Neural cell (in vitro differentiated cells): Measurements from ENCODE around the gene MYH6. TPM values are rescaled to one million over a fixed set of nuclear protein-coding genes. Genes with fewer than 3 reads are reported as not detected.

Source experiments
- H2AFZ ChIP-seq: fragments of 200-600, 300-800 bp; sonication (generic), shearing (Covaris generic); 2 replicates; pipeline ENCODE4 v1.6.0; 2014; ENCODE audit warnings: low read depth, mild to moderate bottlenecking, antibody characterized with exemption, low read length, moderate library complexity
- H3F3A ChIP-seq: fragments of 200-600 bp; shearing (Covaris generic); 2 replicates; pipeline ENCODE4 v1.6.1; 2016; ENCODE audit warnings: mild to moderate bottlenecking, moderate library complexity, mixed read lengths, antibody characterized with exemption, low read length; ENCODE audit not compliant: insufficient read depth, poor library complexity, severe bottlenecking
- H3K27ac ChIP-seq: fragments of 200-600, 300-800 bp; sonication (generic), shearing (Covaris generic); 2 replicates; pipeline ENCODE4 v1.5.1; 2014; ENCODE audit warnings: mild to moderate bottlenecking, low read length, moderate library complexity
- H3K27me3 ChIP-seq: fragments of 300-800, 200-600 bp; sonication (generic), shearing (Covaris generic); 2 replicates; pipeline ENCODE4 v1.6.0; 2014; ENCODE audit warnings: mild to moderate bottlenecking, low read depth, low read length, moderate library complexity; ENCODE audit not compliant: insufficient read depth
- H3K36me3 ChIP-seq: fragments of 300-800, 200-600 bp; sonication (generic), shearing (Covaris generic); 2 replicates; pipeline ENCODE4 v1.5.1; 2014; ENCODE audit warnings: mild to moderate bottlenecking, antibody characterized with exemption, low read length, moderate library complexity; ENCODE audit not compliant: insufficient read depth
- H3K4me2 ChIP-seq: fragments of 300-800, 200-600 bp; sonication (generic), shearing (Covaris generic); 2 replicates; pipeline ENCODE4 v1.6.0; 2014; ENCODE audit warnings: mild to moderate bottlenecking, low read length
- H3K4me3 ChIP-seq: fragments of 300-800, 200-600 bp; sonication (generic), shearing (Covaris generic); 2 replicates; pipeline ENCODE4 v1.5.1; 2014; ENCODE audit warnings: mild to moderate bottlenecking, low read length, moderate library complexity
- H3K79me2 ChIP-seq: fragments of 200-600 bp; shearing (Covaris generic); replicated peaks from 2 replicates; pipeline ENCODE4 v1.6.0; 2014; ENCODE audit warnings: mild to moderate bottlenecking, low read length, moderate library complexity; ENCODE audit not compliant: insufficient read depth
- H3K9ac ChIP-seq: fragments of 300-800, 200-600 bp; sonication (generic), shearing (Covaris generic); 2 replicates; pipeline ENCODE4 v1.6.1; 2016; ENCODE audit warnings: mild to moderate bottlenecking, low read length, mixed read lengths
- H3K9me2 ChIP-seq: fragments of 200-600 bp; shearing (Covaris generic); 2 replicates; pipeline ENCODE4 v1.6.1; 2016; ENCODE audit warnings: mild to moderate bottlenecking, low read length, mixed read lengths; ENCODE audit not compliant: insufficient read depth
- H3K9me3 ChIP-seq: fragments of 200-600, 300-800 bp; sonication (generic), shearing (Covaris generic); 2 replicates; pipeline ENCODE4 v1.6.1; 2016; ENCODE audit warnings: mild to moderate bottlenecking, mixed run types, low read length, moderate library complexity, mixed read lengths
- H4K20me1 ChIP-seq: fragments of 200-600 bp; shearing (Covaris generic); 2 replicates; pipeline ENCODE4 v1.6.1; 2016; ENCODE audit warnings: mild to moderate bottlenecking, mixed run types; ENCODE audit not compliant: insufficient read depth
- EP300 ChIP-seq: fragments of 450-650 bp; conservative IDR thresholded peaks from 2 replicates; pipeline ENCODE4 v1.6.1; 2014; ENCODE audit warnings: antibody characterized with exemption, mild to moderate bottlenecking, moderate library complexity; ENCODE audit not compliant: poor library complexity, severe bottlenecking
- EZH2 ChIP-seq: fragments of 200-600, 300-800 bp; shearing (Covaris generic), sonication (generic); IDR thresholded peaks from 2 replicates; pipeline ENCODE4 v1.6.1; 2014; ENCODE audit warnings: antibody characterized with exemption, low read length, borderline replicate concordance, mild to moderate bottlenecking; ENCODE audit not compliant: insufficient read depth, poor library complexity, severe bottlenecking
- MXI1 ChIP-seq: fragments of 450-650 bp; conservative IDR thresholded peaks from 2 replicates; pipeline ENCODE4 v1.6.1; 2014; ENCODE audit warnings: antibody characterized with exemption, mild to moderate bottlenecking; ENCODE audit not compliant: poor library complexity, severe bottlenecking
- POLR2AphosphoS5 ChIP-seq: IDR thresholded peaks from 2 replicates; pipeline ENCODE4 v1.6.1; 2012
- RAD21 ChIP-seq: fragments of 450-650 bp; conservative IDR thresholded peaks from 2 replicates; pipeline ENCODE4 v1.6.1; 2014; ENCODE audit warnings: antibody characterized with exemption, mild to moderate bottlenecking, moderate library complexity
- REST ChIP-seq: IDR thresholded peaks from 2 replicates; pipeline ENCODE4 v1.6.1; 2012; ENCODE audit warnings: borderline replicate concordance
- SMC3 ChIP-seq: fragments of 450-650 bp; conservative IDR thresholded peaks from 2 replicates; pipeline ENCODE4 v1.6.1; 2014; ENCODE audit warnings: antibody characterized with exemption, mild to moderate bottlenecking, moderate library complexity; ENCODE audit not compliant: poor library complexity
- TAF1 ChIP-seq: IDR thresholded peaks from 2 replicates; pipeline ENCODE4 v1.6.1; 2012; ENCODE audit warnings: low read depth
- polyA plus RNA-seq: library from polyadenylated mRNA; depleted of rRNA; stranded (reverse); fragments of >200 nt; gene quantifications from 2 replicates; pipeline ENCODE4 v1.2.3, GENCODE V29; 2014
- TF ChIP-seq, protein P1 (sequence below): fragments of 450-650 bp; IDR thresholded peaks from 2 replicates; pipeline ENCODE4 v1.5.1; 2014; ENCODE audit warnings: antibody characterized with exemption, mild to moderate bottlenecking, moderate library complexity; ENCODE audit not compliant: poor library complexity, severe bottlenecking

MYH6 gene
- polyA plus RNA-seq, 1 donor from 2014 or later, result not detected

DNA sequence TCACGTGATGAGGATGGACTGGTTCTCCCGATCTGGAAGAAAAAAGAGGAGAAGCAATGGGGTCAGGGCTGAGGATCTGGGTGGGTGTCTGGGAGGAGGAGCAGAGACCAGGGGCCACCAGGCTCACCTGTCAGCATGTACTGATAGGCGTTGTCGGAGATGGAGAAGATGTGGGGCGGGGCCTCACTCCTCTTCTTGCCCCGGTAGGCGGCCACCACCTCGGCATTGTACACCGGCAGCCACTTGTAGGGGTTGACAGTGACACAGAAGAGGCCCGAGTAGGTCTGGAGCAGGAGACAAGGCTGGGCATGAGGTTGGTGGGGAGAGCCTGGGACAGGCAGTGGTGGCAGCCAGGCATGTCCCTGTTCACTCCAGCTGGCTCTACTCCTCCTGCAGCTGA lies 3.0 kb downstream of the MYH6 start:
- Histone ChIP-seq H3K9me3 (no peaks in the 10 kb centered on the region), H3K4me3 (no peak overlapping the region), H3K9ac (no peak overlapping the region), H3K36me3 (no peaks in the 10 kb centered on the region), H3K79me2 (no peaks in the 10 kb centered on the region), H3K4me2 (no peak overlapping the region), H4K20me1 (no peaks in the 10 kb centered on the region), H2AFZ (no peak overlapping the region), H3K9me2 (no peaks in the 10 kb centered on the region), H3K27ac (no peak overlapping the region), H3F3A (no peaks in the 10 kb centered on the region), H3K27me3 (no peaks in the 10 kb centered on the region)
- TF ChIP-seq REST, result no peak
- TF ChIP-seq, protein P1, sequence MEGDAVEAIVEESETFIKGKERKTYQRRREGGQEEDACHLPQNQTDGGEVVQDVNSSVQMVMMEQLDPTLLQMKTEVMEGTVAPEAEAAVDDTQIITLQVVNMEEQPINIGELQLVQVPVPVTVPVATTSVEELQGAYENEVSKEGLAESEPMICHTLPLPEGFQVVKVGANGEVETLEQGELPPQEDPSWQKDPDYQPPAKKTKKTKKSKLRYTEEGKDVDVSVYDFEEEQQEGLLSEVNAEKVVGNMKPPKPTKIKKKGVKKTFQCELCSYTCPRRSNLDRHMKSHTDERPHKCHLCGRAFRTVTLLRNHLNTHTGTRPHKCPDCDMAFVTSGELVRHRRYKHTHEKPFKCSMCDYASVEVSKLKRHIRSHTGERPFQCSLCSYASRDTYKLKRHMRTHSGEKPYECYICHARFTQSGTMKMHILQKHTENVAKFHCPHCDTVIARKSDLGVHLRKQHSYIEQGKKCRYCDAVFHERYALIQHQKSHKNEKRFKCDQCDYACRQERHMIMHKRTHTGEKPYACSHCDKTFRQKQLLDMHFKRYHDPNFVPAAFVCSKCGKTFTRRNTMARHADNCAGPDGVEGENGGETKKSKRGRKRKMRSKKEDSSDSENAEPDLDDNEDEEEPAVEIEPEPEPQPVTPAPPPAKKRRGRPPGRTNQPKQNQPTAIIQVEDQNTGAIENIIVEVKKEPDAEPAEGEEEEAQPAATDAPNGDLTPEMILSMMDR, result no peak
- no peak for TF ChIP-seq SMC3
- TF ChIP-seq EZH2, result no peak
- TF ChIP-seq MXI1, result no peak
- TF ChIP-seq POLR2AphosphoS5, result no peak
- no peak for TF ChIP-seq RAD21

- no peaks in the 10 kb centered on the region for H3K27me3 ChIP-seq
- no peak overlapping the region for H3K4me3 ChIP-seq
- H3K9ac ChIP-seq, result no peak overlapping the region
- no peaks in the 10 kb centered on the region for H4K20me1 ChIP-seq
- no peaks in the 10 kb centered on the region for H3K36me3 ChIP-seq
- no peaks in the 10 kb centered on the region for H3F3A ChIP-seq
- H3K4me2 ChIP-seq, result no peak overlapping the region
- TF ChIP-seq EP300 (no peak), POLR2AphosphoS5 (no peak), REST (no peak), EZH2 (no peak), SMC3 (no peak), RAD21 (no peak), TAF1 (no peak), MXI1 (no peak)
- TF ChIP-seq, protein P1, result no peak
- H3K79me2 ChIP-seq, result no peaks in the 10 kb centered on the region
- no peaks in the 10 kb centered on the region for H3K9me2 ChIP-seq
- no peak overlapping the region for H3K27ac ChIP-seq
- H2AFZ ChIP-seq, result no peak overlapping the region
- no peaks in the 10 kb centered on the region for H3K9me3 ChIP-seq
Observed at GRCh38 chr14:23404331-23404900, 3.7 kb downstream of the MYH6 start.
